Activated CD4-positive, alpha-beta T cell treated with anti-CD3 and anti-CD28 coated beads for 24 hours (primary cell): ENCODE measurements around the gene LAMP2.

ENCODE experiments used
- DNase-seq, 2 donors: peaks; one replicate each; pipeline ENCODE4 v3.0.0-alpha.2; 2020; ENCODE audit warnings: low read depth in 2 of 2

Gene LAMP2

GRCh38 chrX:120456973-120457372 is 12.1 kb downstream of the LAMP2 start:
- no peak for DNase-seq

GRCh38 chrX:120453985-120454384 is 15.1 kb downstream of the LAMP2 start:
- DNase-seq = no peak

GRCh38 chrX:120452131-120452530 is 17.0 kb downstream of the LAMP2 start:
- DNase-seq = no peak

- no peak for DNase-seq
Observed at GRCh38 chrX:120450163-120450562, 18.9 kb downstream of the LAMP2 start.

- DNase-seq = no peak
Observed at GRCh38 chrX:120446498-120446897, 22.6 kb downstream of the LAMP2 start.

GRCh38 chrX:120439921-120440320 is 29.2 kb downstream of the LAMP2 start:
- DNase-seq = no peak

GRCh38 chrX:120429776-120430540 is 39.1 kb downstream of the LAMP2 start:
- no peak for DNase-seq

GRCh38 chrX:120428309-120428708 is 40.8 kb downstream of the LAMP2 start:
- DNase-seq = no peak

GRCh38 chrX:120426599-120426998 is 42.5 kb downstream of the LAMP2 start:
- no peak for DNase-seq

GRCh38 chrX:120419463-120419862 is 49.6 kb downstream of the LAMP2 start:
- DNase-seq = no peak

GRCh38 chrX:120408168-120408567 is 60.9 kb downstream of the LAMP2 start:
- no peak for DNase-seq

- DNase-seq = no peak
Observed at GRCh38 chrX:120406638-120407037, 62.5 kb downstream of the LAMP2 start.

- no peak for DNase-seq
Observed at GRCh38 chrX:120402369-120402768, 66.7 kb downstream of the LAMP2 start.

- DNase-seq = no peak
Observed at GRCh38 chrX:120401301-120401700, 67.8 kb downstream of the LAMP2 start.

GRCh38 chrX:120380699-120381098 is 88.4 kb downstream of the LAMP2 start:
- DNase-seq = no peak

- no peak for DNase-seq
Observed at GRCh38 chrX:120379937-120380681, 89.0 kb downstream of the LAMP2 start.

- DNase-seq = no peak
Observed at GRCh38 chrX:120378570-120378969, 90.5 kb downstream of the LAMP2 start.
